B cell (primary cell): ENCODE results near the gene EXOC6. TPM values are rescaled to one million over a fixed set of nuclear protein-coding genes. Genes with fewer than 3 reads are reported as not detected.

Source experiments
- ATAC-seq: fragments of 200-7000 bp; cut with Tn5 transposase; one replicate; pipeline ENCODE4 v1.10.0; 2021; ENCODE audit warnings: low read depth, mild to moderate bottlenecking, moderate number of reproducible peaks, moderate library complexity
- CTCF ChIA-PET: fragments of 350-600 bp; sonication (Branson Sonifier 250); formaldehyde crosslinking; loops from one replicate; lab custom pipeline; 2021; ENCODE audit warnings: antibody characterized with exemption, inconsistent platforms; lab: Charles Lee
- POLR2A ChIA-PET: fragments of 350-600 bp; sonication (Branson Sonifier 250); formaldehyde crosslinking; loops from one replicate; lab custom pipeline; 2021; ENCODE audit warnings: antibody characterized with exemption; lab: Charles Lee
- DNase-seq: peaks from one replicate; pipeline ENCODE4 v3.0.0; 2013
- H2AFZ ChIP-seq: 2 replicates; pipeline ENCODE4 v1.6.1; 2012; ENCODE audit warnings: mild to moderate bottlenecking, low read depth, low read length; ENCODE audit not compliant: insufficient read depth, poor library complexity, severe bottlenecking
- H3K27ac ChIP-seq, 2 donors: 1 replicate in 1 of 2; 2 replicates in 1 of 2; pipeline ENCODE4 v1.5.1; 2012 to 2013; ENCODE audit warnings: low read length in 2 of 2, mild to moderate bottlenecking in 2 of 2, moderate library complexity in 1 of 2
- H3K27me3 ChIP-seq, 4 experiments: fragments of 200-600 bp in 1 of 4; sonication (generic) in 1 of 4; replicated peaks in 1 of 4; 1 replicate in 2 of 4; 2 replicates in 2 of 4; pipeline versions ENCODE4 v1.6.1 to v1.7.0; 2013 to 2016; ENCODE audit warnings: low read length in 3 of 4, mild to moderate bottlenecking in 2 of 4, mixed read lengths in 1 of 4, moderate library complexity in 1 of 4; ENCODE audit not compliant: insufficient read depth in 4 of 4, control insufficient read depth in 3 of 4; ENCODE audit errors: control extremely low read depth in 1 of 4
- H3K36me3 ChIP-seq, 2 experiments: replicated peaks in 1 of 2; 1 replicate in 1 of 2; 2 replicates in 1 of 2; pipeline versions ENCODE4 v1.6.1 to v1.7.1; 2013; ENCODE audit warnings: low read length in 1 of 2; ENCODE audit not compliant: insufficient read depth in 2 of 2, control insufficient read depth in 1 of 2; ENCODE audit errors: control extremely low read depth in 1 of 2, extremely low read depth in 1 of 2
- H3K4me1 ChIP-seq, 2 donors: fragments of 200-600 bp in 1 of 2; sonication (generic) in 1 of 2; 1 replicate in 1 of 2; 2 replicates in 1 of 2; pipeline versions ENCODE4 v1.5.1 to v1.6.1; 2013 to 2017; ENCODE audit warnings: low read length in 2 of 2; ENCODE audit not compliant: control insufficient read depth in 2 of 2, insufficient read depth in 2 of 2
- H3K4me2 ChIP-seq: replicated peaks from 2 replicates; pipeline ENCODE3; 2012; ENCODE audit warnings: mild to moderate bottlenecking, low read depth, low read length; ENCODE audit not compliant: poor library complexity, severe bottlenecking
- H3K4me3 ChIP-seq, 5 experiments: fragments of 200-600 bp in 1 of 5; sonication (generic) in 1 of 5; 1 replicate in 3 of 5; 2 replicates in 2 of 5; pipeline versions ENCODE4 v1.5.1 to v1.7.0; 2011 to 2016; ENCODE audit warnings: low read length in 4 of 5, mild to moderate bottlenecking in 4 of 5, low read depth in 2 of 5, control low read depth in 1 of 5, moderate library complexity in 1 of 5; ENCODE audit not compliant: insufficient read depth in 1 of 5; ENCODE audit errors: control extremely low read depth in 1 of 5, extremely low read depth in 1 of 5
- H3K79me2 ChIP-seq: fragments of 200-600 bp; sonication (generic); one replicate; pipeline ENCODE4 v1.6.0; 2016; ENCODE audit warnings: low read length; ENCODE audit not compliant: control insufficient read depth, insufficient read depth
- H3K9ac ChIP-seq: fragments of 200-600 bp; sonication (generic); 2 replicates; pipeline ENCODE4 v1.6.1; 2017; ENCODE audit warnings: mild to moderate bottlenecking, low read length, moderate library complexity
- H3K9me3 ChIP-seq, 3 donors: one replicate each; pipeline versions ENCODE4 v1.6.1 to v1.7.1; 2013; ENCODE audit warnings: low read length in 2 of 3; ENCODE audit not compliant: control insufficient read depth in 2 of 3, insufficient read depth in 1 of 3; ENCODE audit errors: control extremely low read depth in 1 of 3
- H4K20me1 ChIP-seq: 2 replicates; pipeline ENCODE4 v1.6.0; 2012; ENCODE audit warnings: mild to moderate bottlenecking, low read length; ENCODE audit not compliant: insufficient read depth, control insufficient read depth, poor library complexity, severe bottlenecking
- H3K27ac Mint-ChIP-seq: one replicate; pipeline ENCODE4 v1.8.0; 2021; ENCODE audit warnings: mixed read lengths
- H3K27me3 Mint-ChIP-seq: one replicate; pipeline ENCODE4 v1.8.0; 2021; ENCODE audit warnings: mixed read lengths
- H3K4me1 Mint-ChIP-seq: one replicate; pipeline ENCODE4 v1.8.0; 2021; ENCODE audit warnings: mixed read lengths
- H3K4me3 Mint-ChIP-seq: one replicate; pipeline ENCODE4 v1.8.0; 2021; ENCODE audit warnings: mixed read lengths
- H3K9me3 Mint-ChIP-seq: one replicate; pipeline ENCODE4 v1.8.0; 2022; ENCODE audit warnings: mixed read lengths; ENCODE audit not compliant: insufficient read depth
- CTCF ChIP-seq: fragments of 200-600 bp; IDR thresholded peaks from one replicate; pipeline ENCODE4 v1.8.0; 2022; ENCODE audit warnings: antibody characterized with exemption, mild to moderate bottlenecking
- EZH2 ChIP-seq: IDR thresholded peaks from 2 replicates; pipeline ENCODE4 v1.6.1; 2012; ENCODE audit warnings: borderline replicate concordance, low read depth, mild to moderate bottlenecking, moderate library complexity, low read length; ENCODE audit not compliant: insufficient read depth, poor library complexity, severe bottlenecking
- WGBS: methylation state at CpG from one replicate; pipeline ENCODE4 v1.1.5; 2013; ENCODE audit warnings: missing lambda C conversion rate; ENCODE audit not compliant: insufficient coverage; 5-methylcytosine and 5-hydroxymethylcytosine counted together
- intact Hi-C: fragments of 100-400 bp; cut with micrococcal nuclease; formaldehyde crosslinking; loops from one replicate; pipeline ENCODE4 v1.10.0; 2022
- polyA plus RNA-seq: library from polyadenylated mRNA; depleted of rRNA; stranded (reverse); fragments of >200 nt; gene quantifications from 2 replicates; pipeline ENCODE4 v1.2.3, GENCODE V29; 2012
- total RNA-seq, 2 donors: library from RNA; stranded (reverse); fragments of 120-200 nt in 1 of 2; gene quantifications; 1 replicate in 1 of 2; 2 replicates in 1 of 2; pipeline versions ENCODE4 v1.2.3 to v1.2.4, GENCODE V29; 2013 to 2022

The EXOC6 gene
- total and polyA plus RNA-seq, 2 donors (not counting 1 experiment from before 2014, with no cell fraction given), result 7.9 to 22.6 TPM

- H3K9ac ChIP-seq, result no peak overlapping the region
- CTCF ChIA-PET, result no interaction called here
- H3K27ac ChIP-seq, result no peak overlapping the region
- POLR2A ChIA-PET, result no interaction called here
- ATAC-seq (no peak), DNase-seq (no peak)
- no peaks in the 10 kb centered on the region for H3K9me3 ChIP-seq
- no peak overlapping the region for H3K4me3 Mint-ChIP-seq
- no peaks in the 10 kb centered on the region for H3K4me1 Mint-ChIP-seq
- no peaks in the 10 kb centered on the region for H3K36me3 ChIP-seq
- WGBS, result 96% methylated on average over 9 of the region's 9 CpGs
- no peaks in the 10 kb centered on the region for H3K4me1 ChIP-seq
- H3K4me3 ChIP-seq, result no peak overlapping the region
- no peak overlapping the region for H3K4me2 ChIP-seq
- peaks cover 19% of the 10 kb centered on the region for H3K27me3 Mint-ChIP-seq
- H3K9me3 Mint-ChIP-seq, result no peaks in the 10 kb centered on the region
- no peak overlapping the region for H2AFZ ChIP-seq
- no peak for TF ChIP-seq CTCF
- TF ChIP-seq EZH2, result no peak
- H3K79me2 ChIP-seq, result no peaks in the 10 kb centered on the region
- H4K20me1 ChIP-seq, result no peaks in the 10 kb centered on the region
- intact Hi-C loops, result no loop called here
- no peak overlapping the region for H3K27ac Mint-ChIP-seq
- H3K27me3 ChIP-seq, result no peaks in the 10 kb centered on the region
Observed at GRCh38 chr10:93097386-93097785, 249.1 kb downstream of the EXOC6 start.

- Histone ChIP-seq H3K4me2 (no peak overlapping the region), H3K4me3 (no peak overlapping the region), H3K9me3 (no peaks in the 10 kb centered on the region), H3K4me1 (no peaks in the 10 kb centered on the region), H3K27me3 (no peaks in the 10 kb centered on the region), H3K79me2 (no peaks in the 10 kb centered on the region), H3K36me3 (no peaks in the 10 kb centered on the region), H3K9ac (no peak overlapping the region), H2AFZ (no peak overlapping the region), H4K20me1 (no peaks in the 10 kb centered on the region), H3K27ac (no peak overlapping the region)
- WGBS, result 63% methylated on average over 1 of the region's 3 CpGs
- Mint-ChIP-seq H3K27me3 (peaks cover 15% of the 10 kb centered on the region), H3K4me3 (no peak overlapping the region), H3K4me1 (no peaks in the 10 kb centered on the region), H3K9me3 (no peaks in the 10 kb centered on the region), H3K27ac (no peak overlapping the region)
- TF ChIP-seq CTCF (no peak), EZH2 (no peak)
- DNase-seq (no peak), ATAC-seq (no peak)
- CTCF ChIA-PET, result interaction anchor here (0.7 to 0.8 kb wide), 2 partner anchors 17 to 164 kb away, joined by 3 to 5 read pairs; no protein-coding TSS in a partner anchor
- POLR2A ChIA-PET, result no interaction called here
- intact Hi-C loops, result no loop called here
Observed at GRCh38 chr10:93098816-93099215, 250.5 kb downstream of the EXOC6 start.
